ENCODE data around the gene IKZF3.
A peak's percentile ranks its signal among the peaks of the same experiment; 100 is the strongest.
"Not testable (repeated sequence)": the region's sequence is repeated elsewhere in the genome, so short reads cannot be mapped to it uniquely, and the experiment has no call there.

Gene IKZF3

DNA sequence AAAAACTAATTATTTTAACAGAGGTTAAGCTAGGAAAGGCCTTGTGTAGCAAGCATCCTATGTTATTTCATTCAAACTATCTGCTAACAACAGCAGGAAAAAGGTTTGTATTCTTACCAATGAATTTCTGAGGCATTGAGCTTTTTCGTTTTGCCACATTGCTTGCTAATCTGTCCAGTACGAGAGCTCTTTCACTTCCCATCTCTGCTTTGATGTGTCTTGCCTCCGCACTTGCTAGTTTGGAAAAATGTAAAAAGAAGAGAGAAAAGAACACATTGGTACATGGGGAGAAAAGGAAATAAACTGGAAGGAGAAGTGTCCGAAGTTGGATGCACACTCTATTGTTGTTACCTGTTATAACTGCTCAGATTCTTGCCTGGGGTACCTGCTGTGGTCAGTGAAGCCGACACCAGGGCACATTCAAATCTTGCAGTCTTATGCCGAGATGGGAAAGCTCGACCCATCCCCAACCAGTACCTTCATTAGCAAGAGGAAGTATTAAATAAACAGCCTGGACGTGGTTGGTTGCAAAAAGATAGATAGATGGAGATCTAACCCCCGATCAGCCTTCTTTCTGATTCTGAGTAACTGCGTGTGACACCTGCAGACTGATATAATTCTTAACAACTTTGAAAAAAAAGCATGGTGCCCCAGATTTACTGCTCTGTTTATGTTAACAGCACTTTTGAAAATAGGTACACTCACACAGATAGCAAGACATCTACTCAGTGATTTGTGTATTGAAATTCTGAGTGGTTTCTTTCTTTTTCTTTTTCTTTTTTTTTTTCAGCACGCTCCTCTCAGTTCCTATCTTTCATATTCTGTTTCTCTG lies 86.4 kb downstream of the IKZF3 start:
- DNase-seq, result no peak

DNA sequence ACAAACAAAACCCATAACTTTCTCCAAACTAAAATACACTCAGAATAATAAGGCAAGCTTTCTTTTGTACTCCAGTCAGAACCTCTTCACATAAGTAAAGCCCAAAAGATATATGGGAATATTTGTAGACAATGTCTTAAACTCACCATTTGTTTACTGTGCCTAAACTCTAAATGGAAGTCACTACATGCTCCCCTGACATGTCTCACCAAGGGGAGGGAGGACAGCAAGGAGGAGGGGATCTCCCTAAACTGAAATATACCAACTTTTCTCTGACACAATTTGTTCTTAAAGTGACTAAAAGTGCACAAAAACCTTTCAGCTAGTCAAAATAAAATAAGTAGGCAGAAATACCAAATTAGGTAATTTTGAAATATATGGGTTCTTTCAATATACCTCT lies 87.9 kb downstream of the IKZF3 start:
- DNase-seq, result no peak

DNA sequence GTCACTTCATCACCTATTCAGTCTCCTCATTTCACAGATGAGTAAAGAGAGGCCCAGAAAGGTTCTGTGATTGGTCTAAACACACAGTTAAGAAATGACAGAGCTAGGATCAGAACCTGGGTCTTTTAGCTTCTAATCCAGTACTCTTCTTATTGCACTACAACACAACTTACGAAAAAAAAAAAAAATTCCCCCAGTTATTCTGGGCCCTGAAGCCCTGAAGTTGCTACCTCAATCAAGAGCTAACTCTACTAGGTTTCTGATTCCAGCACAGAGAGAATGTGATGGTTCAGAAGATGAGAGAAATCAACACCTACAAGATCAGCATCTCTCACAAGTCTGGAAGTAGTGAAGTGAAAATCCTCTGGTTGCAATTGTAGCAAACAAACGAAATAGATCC lies 89.1 kb downstream of the IKZF3 start:
- no peak for DNase-seq

DNA sequence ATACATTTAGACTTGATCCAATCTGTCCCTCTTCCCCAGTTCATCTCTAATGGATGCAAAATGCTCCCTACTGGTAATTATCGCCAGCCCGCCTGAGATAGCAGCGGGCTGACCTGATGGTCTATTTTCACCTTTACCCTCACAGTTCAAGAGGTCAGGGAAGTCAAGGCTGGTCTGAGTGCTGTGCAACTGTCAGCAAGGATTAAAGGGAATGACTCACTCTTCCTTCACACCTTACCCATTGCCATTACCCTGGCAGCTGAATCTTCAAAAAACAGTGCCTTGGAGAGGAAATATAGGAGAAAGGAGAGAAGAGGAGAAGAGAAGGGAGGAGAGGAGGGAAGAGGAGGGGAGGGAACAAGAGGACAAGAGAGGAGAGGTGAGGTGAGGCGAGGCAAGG lies 90.1 kb downstream of the IKZF3 start:
- DNase-seq, result no peak

DNA sequence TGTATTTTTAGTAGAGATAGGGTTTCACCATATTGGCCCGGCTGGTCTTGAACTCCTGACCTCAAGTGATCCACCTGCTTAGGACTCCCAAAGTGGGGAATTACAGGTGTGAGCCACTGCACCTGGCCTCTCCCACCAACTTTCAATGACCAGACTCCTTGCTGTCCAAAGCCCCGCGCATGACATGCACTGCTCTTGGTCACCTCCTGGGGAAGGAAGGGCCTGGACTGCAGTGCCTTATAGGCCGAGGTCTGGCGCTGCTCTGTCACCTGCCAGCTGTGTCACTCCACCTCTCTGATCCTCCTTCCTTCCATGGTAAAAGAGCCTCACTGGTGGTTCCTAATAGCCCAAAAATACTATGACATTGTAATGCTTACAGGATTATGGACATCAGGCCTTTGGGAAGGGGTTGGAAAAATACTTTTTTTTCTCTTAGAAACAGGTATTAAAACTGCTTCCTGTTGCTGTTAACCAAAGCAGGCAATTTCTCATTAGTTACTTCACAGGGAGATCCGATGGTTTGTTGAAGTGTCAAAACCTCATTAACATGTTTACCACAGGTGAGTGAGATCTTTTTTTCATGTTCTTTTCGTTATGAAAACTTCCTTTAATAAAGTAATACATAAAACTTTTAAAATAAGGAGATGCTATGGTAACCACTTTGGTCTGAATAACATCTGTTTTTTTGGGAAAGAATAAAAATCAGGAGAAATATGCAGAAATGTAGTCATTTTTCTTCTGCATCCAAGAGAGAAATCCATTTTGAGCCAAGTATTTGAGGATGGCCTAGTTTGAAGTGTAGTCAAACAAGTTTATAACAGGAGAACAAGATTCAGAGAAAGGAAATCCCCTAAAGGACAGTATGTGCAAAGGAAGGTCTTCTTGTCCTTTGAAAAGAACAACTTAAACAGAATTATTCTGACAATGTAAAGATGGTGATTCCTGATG lies 90.9 kb downstream of the IKZF3 start:
- DNase-seq, result no peak

DNA sequence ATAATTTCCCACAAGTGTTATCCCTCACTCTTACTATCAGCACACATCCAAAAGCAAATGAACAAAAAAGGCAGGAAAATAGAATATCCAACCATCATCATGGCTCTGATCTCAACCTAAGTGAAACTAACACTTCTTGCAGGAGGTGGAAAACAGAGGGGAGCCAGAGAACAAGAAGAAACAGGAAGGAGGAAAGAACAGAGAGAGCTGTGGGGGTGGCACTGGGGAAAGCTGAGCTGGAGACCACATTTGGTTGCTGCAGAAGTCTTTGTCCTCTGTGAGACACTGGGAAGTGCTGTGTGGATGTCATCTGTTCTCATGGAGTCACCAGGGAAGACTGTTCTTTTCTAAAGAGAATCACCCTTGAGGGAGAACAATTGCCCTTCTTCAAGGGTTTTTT lies 91.7 kb downstream of the IKZF3 start:
- DNase-seq, result no peak

DNA sequence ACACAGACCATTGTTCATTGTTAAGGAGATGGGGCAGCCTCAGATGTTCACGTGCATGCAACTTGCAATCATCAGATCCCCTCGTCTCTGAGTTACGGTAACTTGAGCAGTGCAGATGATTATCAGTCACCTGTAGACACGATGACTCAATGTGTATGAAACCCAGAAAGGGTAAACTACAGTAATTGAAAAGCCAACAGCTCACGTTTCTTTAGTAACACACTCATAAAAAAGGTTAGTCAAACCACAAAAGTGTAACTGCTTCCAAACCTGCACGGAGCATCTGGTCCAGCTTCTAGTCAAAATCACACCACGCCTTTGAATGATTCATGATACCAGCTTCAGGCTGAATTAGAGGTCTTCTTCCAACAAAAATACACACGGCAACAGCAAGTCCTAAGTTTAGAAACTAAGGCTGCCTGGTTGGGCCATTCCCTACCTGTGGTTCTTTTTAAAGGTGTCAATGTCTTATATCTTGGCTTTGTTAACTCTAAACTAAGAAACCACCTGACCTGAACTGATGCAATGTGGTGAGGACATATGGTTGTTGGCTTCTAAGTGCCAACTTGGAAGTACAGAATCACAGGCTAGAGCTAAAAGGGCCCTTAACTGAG lies 94.0 kb downstream of the IKZF3 start:
- DNase-seq, result peak; percentile 32

DNA sequence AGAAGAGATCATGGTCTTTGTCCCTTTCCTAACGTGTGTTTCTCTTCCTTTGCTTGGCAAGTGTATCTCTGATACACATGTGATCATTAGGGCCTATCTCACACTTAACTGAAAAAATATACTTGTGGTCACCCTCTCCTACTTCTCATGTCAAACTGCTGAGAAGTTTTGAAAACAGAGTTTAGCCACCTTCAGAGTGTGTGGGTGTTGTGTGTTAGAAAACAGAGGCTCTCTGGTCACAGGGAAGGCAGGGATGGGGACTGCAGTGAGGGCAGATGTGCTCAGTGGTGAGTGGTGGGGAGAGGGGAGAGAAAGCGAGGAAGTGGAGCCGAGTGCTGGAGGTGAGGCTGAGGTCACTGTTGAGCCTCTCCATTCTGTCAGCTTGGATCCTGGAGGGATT lies 97.0 kb downstream of the IKZF3 start:
- DNase-seq, result no peak

DNA sequence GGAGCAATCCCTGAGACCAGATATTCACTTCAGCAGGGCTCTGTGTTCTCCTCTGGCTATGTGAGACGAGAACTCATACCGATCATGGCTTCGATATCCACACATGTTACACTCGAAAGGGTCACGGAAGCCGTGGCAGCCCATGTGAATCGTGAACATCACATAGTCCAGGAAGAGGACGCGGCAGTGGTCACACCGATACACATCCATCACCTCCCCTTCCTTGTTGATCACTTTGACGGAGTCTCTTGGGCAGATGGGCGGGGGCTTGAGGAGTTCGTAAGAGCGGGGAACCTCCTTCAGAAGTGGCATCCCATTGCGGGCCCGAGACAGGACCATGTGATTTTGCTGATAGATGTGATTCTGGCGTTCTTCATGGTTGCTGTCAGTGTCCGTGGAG lies 98.3 kb downstream of the IKZF3 start:
- no peak for DNase-seq

DNA sequence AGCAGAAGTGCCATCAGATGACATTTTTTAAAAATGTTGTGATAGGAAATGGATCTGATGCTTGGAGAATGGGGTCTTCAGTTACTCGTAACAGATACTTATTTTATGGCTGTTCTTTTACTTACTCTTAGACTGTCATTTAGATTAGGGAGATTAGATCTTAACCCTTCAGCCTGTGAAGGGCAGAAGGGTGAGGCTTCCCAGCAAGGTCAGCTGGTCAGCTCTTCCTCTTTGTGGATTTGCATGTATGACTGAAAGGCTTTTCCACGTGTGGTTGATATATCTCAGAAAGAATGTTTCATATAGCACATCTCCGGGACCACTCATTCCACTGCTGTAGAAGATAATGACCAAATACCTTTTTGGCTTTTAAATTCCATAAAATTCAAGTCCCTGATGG lies 98.9 kb downstream of the IKZF3 start:
- DNase-seq, result no peak

DNA sequence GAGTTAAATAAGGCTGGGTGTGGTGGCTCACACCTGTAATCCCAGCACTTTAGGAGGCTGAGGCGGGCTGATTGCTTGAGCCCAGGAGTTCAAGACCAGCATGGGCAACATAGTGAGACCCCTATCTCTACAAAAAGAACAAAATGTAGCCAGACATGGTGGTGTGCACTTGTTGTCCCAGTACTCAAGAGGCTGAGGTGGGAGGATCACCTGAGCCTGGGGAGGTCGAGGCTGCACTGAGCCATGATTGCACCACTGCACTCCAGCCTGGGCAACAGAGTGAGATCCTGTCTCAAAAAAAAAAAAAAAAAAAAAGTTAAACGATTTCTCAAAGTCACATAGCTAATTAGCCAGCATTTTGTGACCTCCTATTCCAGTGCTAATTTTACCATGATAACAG lies 99.9 kb downstream of the IKZF3 start:
- not testable (repeated sequence) for DNase-seq

DNA sequence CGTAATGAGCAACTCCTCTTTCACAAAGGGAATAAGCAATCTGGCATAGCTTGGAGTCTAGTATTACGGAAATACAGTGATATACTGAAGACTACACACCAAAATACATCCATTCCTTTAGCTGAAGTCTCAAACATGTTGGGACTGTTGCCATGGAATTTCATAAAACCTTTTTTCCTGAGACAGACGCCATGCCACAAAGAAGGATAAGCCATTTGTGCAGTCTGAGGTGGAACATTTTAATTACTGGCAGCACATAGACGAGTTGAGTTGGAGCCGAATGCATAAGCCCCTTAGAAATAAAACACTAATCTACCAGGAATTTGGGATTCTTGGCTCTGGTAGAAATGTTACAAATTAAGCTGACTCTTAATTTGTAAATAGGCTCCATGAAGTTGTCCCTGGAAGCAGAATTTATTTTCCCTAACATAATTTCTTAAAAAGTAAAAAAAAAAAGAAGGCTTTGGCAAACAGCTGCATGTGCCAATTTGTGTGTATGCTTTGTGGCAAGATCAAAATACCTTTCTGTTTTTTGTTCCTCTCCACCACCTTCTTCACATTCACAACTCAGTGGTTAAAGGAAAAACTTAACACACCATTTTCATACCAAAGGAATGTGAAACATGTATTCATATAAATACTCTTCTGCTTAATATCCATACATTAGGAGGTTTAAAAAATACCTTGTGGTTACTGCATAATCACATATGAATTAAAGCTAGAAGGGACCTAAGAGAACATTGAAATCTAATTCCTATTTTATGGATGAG lies 100.9 kb downstream of the IKZF3 start:
- peak; percentile 88 for DNase-seq

DNA sequence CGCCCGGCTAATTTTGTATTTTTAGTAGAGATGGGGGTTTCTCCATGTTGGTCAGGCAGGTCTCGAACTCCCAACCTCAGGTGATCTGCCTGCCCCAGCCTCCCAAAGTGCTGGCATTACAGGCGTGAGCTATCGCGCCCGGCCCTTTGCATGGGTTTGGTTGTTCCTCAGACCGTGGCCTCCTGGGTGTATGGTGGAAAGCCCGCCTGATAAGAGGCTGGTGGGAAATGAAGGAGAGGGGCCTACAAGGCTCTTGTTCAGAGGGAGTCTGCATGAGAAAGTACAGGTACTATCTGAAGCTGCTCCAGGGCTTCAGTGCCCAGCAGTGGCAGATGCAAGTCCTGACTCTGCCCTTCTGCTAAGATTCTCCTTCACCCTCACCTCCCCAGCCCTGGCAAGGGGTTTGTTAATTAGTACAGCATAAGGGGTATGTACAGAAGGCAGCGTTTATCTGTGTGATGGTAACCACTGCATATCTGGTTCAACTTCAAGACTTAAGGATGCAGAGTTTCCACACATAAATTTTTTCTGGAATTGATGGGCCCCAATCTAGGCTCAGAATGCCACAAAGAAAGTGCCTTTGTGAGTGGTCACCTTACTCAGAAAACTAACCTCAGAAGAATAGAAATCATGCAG lies 102.1 kb downstream of the IKZF3 start:
- DNase-seq, result peak; percentile 37

DNA sequence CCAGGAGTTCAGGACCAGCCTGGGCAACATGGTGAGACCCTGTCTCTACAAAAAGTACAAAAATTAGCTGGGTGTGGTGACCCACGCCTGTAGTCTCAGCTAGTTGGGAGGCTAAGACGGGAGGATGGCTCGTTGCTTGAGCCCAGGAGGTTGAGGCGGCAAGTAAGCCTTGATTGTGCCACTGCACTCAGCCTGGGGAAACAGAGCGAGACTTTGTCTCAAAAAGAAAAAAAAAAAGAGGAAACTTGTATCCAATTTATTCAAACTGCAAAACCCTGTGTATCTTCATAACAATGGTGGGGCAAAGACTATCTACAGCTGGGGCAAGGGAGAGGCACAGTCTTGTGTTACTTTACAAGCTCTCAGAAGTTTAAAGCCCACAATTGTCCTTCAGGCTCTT lies 104.9 kb downstream of the IKZF3 start:
- DNase-seq, result no peak

DNA sequence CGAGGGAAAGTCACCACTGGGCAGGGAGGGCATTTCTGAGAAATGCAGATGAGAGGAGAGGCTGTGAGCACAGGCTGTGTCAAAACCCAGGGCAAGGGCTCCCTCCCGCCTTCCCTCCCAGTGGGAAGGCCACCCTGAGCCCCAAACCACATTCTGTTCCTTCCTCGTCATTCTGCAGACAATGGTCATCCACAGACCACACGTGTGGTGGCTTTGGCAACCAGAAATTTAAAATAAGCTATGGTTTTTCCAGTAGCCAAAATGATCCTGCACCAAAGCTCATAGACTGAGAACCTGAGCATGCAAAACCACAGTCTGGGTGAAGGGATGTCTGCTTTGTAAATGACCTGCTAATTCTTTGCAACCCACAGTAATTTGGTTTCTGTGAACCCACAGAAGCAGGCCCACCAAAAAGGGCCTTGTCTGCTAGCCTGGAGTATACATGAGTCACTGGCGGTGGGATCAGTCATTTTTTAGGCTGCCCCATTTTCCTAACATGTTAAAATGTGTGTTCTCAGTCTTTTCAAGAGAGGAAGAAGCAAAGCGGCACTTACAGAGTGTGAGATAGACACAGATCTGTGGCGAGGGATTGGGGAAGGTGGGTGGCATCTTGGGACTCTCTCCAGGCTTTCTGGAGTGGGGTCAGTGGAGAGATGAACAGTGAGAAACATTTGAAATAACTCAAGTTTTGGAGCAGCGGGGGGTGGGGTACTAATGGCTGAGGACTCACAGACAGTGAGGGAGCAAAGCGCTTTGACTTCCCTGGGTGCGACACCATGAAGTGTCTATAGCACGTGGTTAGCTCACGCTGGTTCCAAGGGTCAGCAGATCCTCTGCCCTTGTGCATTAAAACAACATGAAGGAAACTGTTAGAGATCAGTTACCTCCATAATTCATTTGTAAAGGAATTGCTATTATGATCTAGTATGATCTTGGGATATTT lies 105.9 kb downstream of the IKZF3 start:
- DNase-seq, result peak; percentile 50

DNA sequence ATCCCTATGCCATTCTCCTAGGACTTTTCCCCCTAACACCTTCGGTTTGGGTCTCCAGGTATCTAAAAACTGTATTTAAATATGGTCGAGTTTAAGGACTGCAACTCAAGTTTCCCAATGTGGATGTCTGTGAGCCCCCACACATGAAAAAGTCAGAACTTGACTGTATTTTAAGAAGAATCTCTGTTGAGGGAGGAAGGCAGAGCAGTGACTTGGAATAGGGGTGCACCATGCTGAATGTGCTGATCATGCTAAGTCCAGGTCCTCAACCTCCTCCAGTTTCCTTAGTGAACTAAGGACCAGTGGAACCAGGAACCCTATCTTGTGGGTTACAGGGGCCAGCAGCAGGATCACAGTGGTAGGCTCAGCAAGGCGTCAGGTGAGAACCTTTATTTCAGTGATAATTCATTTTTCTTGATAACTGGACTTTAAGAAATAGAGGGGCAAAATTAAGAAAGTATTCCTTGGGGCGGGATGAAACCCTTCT lies 106.9 kb downstream of the IKZF3 start:
- DNase-seq, result no peak

DNA sequence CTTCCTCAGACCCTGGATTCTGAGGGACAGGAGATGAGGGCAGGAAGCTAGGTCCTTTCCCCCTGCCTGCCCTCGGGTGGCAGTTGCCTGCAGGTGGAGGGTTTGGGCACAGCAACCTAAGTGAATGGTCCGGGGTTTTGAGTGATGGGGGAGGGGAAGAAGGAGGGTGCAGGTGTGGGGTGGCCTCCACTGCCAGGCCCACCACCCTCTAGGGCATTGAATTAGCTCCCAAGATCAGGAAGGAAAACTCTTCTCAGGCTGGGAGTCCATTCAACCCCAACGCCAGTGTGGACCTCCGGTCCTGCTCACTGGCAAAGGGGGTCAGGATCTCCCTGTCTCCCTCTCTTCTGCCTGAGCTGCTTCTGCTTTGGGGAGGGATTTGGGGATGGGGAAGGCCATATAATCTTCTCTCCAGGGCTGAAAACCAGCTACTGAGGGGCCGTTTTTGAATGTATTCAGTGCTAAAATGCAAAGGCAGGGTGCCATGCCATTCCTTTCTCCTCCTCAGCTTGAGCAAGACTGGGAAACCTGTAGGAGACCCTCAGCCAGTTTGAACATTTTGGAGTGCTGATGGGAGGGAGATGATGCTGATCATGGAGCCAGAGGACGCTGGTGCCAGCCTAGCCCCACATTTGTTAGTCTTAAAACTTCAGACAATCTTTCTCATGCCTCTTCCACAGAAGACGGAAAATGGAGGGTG lies 107.6 kb downstream of the IKZF3 start:
- no peak for DNase-seq

DNA sequence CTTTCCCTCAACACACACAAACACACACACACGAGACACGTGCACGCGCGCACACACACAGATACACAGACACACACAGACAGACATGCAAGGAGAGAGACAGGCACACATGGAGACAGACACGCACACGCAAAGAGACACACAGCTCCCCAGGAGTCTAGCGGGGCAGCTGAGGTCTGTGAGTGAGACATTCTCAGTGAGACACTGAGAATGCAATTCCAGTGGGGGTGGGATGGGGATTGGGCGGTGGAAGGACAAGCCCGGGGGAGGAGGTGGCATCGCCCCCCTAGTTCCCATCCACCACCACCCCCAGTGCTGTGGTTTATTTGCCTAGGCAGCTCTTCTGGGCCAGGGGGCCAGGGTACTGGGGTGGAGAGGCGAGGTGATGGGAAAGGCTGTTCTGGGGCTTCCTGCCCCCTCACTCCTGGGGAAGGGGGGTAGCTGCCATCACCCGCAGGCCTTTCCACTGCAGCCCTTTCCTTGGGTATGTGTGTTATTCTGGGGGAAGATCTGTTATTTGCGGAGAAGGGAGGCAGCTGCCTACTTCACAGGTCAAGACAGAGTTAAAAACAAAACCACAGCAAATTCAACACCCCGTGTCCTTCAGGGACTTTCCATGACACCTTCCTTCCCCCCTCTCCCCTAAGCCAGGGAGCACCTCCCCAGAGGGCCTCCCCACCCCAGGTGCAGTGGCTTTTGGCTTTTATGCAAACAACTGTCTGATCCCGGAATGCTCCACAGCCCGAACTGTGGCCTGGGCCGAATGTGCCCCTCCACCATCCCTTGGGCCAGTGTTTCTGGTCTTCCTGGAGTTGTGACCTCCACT lies 108.3 kb downstream of the IKZF3 start:
- DNase-seq, result no peak

DNA sequence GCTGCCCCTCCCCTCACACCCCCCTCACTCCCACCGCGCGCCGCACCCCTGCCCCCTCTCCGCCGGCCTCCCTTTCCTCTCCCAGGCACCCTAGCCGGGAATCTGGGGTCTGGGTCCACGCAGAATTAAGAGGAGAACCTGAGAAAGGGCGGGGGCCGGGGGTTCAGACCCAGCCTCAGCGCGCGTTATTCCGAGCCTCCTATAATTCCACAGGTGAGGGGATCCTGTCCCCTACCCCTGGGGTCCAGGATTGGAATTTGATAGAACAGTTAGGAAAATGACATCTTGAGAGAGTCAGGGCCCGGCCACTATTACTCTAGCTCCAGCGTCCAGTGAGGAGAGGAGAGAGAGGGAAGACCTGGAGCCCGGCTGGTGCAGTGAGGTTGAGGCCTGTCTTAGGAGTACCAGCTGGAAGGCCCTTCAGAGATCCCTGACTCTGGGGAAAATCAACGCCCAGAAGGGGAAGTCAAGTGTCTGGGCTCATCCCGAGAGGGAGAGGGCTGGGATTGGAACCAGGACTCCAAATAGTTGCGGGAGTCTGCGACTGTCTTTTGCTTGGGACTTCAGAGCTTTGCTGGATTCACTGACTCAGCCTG lies 109.1 kb downstream of the IKZF3 start:
- DNase-seq, result peak; percentile 52

All from fibroblast of skin of right quadriceps (primary cell).